ENCODE measurements around the gene MLEC.

MLEC gene

DNA sequence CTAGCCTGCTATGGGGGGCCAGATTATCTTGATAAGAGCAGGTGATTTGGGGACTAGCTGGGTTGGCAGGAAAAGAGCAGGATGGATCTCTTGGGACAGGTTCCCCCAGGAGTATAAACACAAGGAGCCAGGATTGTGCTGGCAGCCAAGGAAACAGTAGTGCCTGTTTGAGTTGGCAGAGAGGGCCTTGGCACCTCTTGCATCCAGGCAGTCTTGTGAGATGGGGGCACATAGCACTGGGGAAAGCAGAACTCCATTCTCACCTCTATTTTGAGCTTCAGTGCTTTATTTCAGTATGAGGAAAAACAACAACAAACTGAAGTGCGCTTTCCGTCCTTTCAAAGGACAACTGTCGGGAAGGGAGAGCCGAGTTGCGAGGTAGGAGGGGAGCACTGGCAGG is 13.9 kb downstream of the MLEC start:
- TF ChIP-seq, protein P1, sequence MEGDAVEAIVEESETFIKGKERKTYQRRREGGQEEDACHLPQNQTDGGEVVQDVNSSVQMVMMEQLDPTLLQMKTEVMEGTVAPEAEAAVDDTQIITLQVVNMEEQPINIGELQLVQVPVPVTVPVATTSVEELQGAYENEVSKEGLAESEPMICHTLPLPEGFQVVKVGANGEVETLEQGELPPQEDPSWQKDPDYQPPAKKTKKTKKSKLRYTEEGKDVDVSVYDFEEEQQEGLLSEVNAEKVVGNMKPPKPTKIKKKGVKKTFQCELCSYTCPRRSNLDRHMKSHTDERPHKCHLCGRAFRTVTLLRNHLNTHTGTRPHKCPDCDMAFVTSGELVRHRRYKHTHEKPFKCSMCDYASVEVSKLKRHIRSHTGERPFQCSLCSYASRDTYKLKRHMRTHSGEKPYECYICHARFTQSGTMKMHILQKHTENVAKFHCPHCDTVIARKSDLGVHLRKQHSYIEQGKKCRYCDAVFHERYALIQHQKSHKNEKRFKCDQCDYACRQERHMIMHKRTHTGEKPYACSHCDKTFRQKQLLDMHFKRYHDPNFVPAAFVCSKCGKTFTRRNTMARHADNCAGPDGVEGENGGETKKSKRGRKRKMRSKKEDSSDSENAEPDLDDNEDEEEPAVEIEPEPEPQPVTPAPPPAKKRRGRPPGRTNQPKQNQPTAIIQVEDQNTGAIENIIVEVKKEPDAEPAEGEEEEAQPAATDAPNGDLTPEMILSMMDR (IDR thresholded peaks at IDR 0.05; ENCODE audit: low read depth, low read length) = no peak
- no peak for DNase-seq (ENCODE audit: low read depth in 2 of 2)
- no peak overlapping the region for H3K4me3 ChIP-seq (replicated peaks in 1 of 2; ENCODE audit: low read depth in 2 of 2, low read length in 2 of 2)

DNA sequence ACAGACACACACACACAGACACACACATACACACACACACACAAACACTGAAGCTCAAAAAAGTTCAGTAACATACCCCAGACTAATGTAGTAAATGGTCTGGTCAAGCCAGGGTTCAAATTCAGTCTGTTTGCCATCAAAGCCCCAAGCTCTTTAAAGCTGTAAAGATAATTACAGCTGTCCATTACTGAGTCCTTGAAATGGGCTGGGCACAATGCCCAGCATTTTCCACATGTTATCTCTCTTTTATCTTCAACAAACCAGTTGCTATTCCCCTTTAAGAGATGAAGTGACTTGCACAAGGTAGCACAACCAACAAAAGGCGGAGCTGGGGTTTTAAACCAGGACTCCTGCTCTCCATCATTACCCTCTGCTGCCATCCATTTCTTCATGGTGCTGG is 15.7 kb downstream of the MLEC start:
- TF ChIP-seq, protein P1 (IDR thresholded peaks at IDR 0.05; ENCODE audit: low read depth, low read length) = no peak
- H3K4me3 ChIP-seq (replicated peaks in 1 of 2; ENCODE audit: low read depth in 2 of 2, low read length in 2 of 2) = no peak overlapping the region
- DNase-seq (ENCODE audit: low read depth in 2 of 2) = no peak

DNA sequence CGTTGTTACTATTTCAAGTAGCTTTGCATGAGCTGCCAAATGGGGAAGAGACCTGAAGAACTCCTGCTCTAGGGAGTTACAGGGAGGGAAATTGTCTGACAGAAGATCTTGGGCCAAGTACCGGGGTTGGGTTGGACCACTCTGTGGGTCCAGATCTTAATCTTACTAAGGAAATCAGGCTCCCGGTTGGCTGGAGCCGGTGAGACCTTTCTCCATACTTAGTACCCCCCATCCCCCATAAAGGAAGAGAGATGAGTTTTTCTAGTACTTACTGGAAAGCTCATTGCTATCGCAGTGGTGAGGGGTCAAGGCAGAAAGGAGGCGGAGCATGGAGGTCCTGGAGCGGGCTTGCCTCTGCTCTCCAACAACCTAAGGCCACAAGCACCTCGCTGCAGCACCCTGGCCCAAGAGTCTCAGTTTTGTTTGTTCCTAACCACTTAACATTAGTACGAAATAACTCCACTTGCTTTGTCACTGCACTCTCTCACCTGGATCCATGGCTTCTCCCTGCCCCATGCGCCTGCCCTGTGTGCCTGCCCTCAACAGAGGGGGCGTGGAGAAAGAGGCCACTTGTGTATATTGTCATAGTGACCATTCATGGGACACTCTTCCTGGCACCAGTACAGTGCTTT is 16.5 kb downstream of the MLEC start:
- TF ChIP-seq, protein P1 (IDR thresholded peaks at IDR 0.05; ENCODE audit: low read depth, low read length) = no peak
- no peak for DNase-seq (ENCODE audit: low read depth in 2 of 2)
- no peak overlapping the region for H3K4me3 ChIP-seq (replicated peaks in 1 of 2; ENCODE audit: low read depth in 2 of 2, low read length in 2 of 2)

DNA sequence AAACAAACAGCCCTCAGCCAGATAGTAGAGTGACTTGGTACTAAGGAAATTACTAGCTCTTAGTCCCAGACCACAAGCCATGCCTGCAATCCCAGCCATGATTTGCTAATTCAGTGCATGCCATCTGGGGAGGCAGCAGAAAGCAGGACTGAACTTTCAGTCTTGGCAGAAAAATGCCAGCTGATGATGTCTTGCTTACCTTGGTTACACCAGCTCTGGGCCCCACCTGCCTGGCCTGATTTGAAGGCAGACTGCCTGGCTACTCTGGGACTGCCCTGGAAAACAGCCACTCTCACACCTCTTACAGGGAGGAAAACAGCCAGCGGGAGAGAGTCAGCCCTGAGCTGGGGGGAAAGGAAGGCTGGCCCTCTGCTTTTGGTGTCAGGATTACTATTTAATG is 18.7 kb downstream of the MLEC start:
- TF ChIP-seq, protein P1 (IDR thresholded peaks at IDR 0.05; ENCODE audit: low read depth, low read length) = no peak
- DNase-seq (ENCODE audit: low read depth in 2 of 2) = no peak
- H3K4me3 ChIP-seq (replicated peaks in 1 of 2; ENCODE audit: low read depth in 2 of 2, low read length in 2 of 2) = no peak overlapping the region

DNA sequence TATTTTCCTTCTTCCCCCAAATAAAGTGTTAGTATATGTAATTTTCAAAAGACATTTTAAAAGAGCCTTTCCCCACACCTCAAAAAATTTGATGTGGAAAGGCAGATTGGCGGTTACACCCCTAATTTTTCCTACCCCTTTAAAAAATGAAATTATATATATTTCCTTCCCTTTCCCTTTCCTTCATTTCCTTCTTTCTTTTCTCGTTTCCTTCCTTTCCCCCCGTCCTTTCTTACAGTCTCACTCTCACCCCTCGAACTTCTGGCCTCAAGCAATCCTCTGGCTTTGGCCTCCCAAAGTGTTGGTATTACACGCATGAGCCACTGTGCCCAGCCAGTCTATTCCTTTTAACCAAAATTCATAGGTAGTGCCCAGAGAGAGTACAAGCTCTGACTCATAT is 19.1 kb downstream of the MLEC start:
- no peak overlapping the region for H3K4me3 ChIP-seq (replicated peaks in 1 of 2; ENCODE audit: low read depth in 2 of 2, low read length in 2 of 2)
- TF ChIP-seq, protein P1 (IDR thresholded peaks at IDR 0.05; ENCODE audit: low read depth, low read length) = no peak

DNA sequence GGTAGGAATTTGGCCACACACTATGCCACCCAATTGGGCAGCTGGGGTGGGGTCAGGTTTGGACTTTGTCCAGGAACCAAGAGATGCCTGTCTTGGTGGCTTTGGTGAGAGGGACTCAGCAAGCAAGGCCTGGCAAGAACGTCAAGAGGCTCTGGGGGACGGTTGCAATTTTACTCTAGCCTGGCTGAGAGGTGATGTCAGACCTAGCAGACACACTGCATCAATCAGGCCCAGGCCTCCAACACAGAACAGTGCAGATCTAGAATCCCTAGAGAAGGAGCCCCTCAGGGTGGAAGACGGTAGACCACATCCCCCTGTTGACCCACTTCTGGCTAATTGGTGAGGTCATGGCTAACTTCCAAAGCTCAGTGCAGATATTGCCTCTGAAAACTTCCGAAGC is 21.7 kb downstream of the MLEC start:
- no peak for DNase-seq (ENCODE audit: low read depth in 2 of 2)
- TF ChIP-seq, protein P1 (IDR thresholded peaks at IDR 0.05; ENCODE audit: low read depth, low read length) = no peak
- H3K4me3 ChIP-seq (replicated peaks in 1 of 2; ENCODE audit: low read depth in 2 of 2, low read length in 2 of 2) = no peak overlapping the region

More for the DNA sequence above, 19.1 kb downstream of the MLEC start:
- DNase-seq (ENCODE audit: low read depth in 2 of 2) = no peak
